GM21825 (cell line): ENCODE results near the gene SEMA3A.

ENCODE experiments used
- ATAC-seq: cut with Tn5 transposase; IDR thresholded peaks from one replicate; pipeline ENCODE4 v1.9.1; 2021; ENCODE audit warnings: mild to moderate bottlenecking, moderate library complexity; ENCODE audit not compliant: unreplicated experiment

Gene SEMA3A

GRCh38 chr7:84196084-84196503 is 1.5 kb upstream of the SEMA3A start:
- ATAC-seq = no peak

- no peak for ATAC-seq
Observed at GRCh38 chr7:84195295-84196060, 889 bp upstream of the SEMA3A start.

GRCh38 chr7:84193747-84194146 is 842 bp downstream of the SEMA3A start:
- no peak for ATAC-seq

GRCh38 chr7:84191842-84192241 is 2.7 kb downstream of the SEMA3A start:
- no peak for ATAC-seq

- no peak for ATAC-seq
Observed at GRCh38 chr7:84191261-84191660, 3.3 kb downstream of the SEMA3A start.

GRCh38 chr7:84190016-84190705 is 4.4 kb downstream of the SEMA3A start:
- no peak for ATAC-seq

GRCh38 chr7:84188786-84189405 is 5.7 kb downstream of the SEMA3A start:
- ATAC-seq = no peak

GRCh38 chr7:84187813-84188510 is 6.6 kb downstream of the SEMA3A start:
- ATAC-seq = no peak

- ATAC-seq = no peak
Observed at GRCh38 chr7:84187087-84187805, 7.3 kb downstream of the SEMA3A start.

- ATAC-seq = no peak
Observed at GRCh38 chr7:84183741-84184140, 10.8 kb downstream of the SEMA3A start.

GRCh38 chr7:84182301-84182700 is 12.3 kb downstream of the SEMA3A start:
- ATAC-seq = no peak

GRCh38 chr7:84181628-84182027 is 13.0 kb downstream of the SEMA3A start:
- no peak for ATAC-seq

- no peak for ATAC-seq
Observed at GRCh38 chr7:84177758-84178412, 16.7 kb downstream of the SEMA3A start.

- ATAC-seq = no peak
Observed at GRCh38 chr7:84176716-84177115, 17.9 kb downstream of the SEMA3A start.

- no peak for ATAC-seq
Observed at GRCh38 chr7:84175461-84175860, 19.1 kb downstream of the SEMA3A start.

- ATAC-seq = no peak
Observed at GRCh38 chr7:84170646-84171045, 23.9 kb downstream of the SEMA3A start.

GRCh38 chr7:84162584-84162983 is 32.0 kb downstream of the SEMA3A start:
- no peak for ATAC-seq

- no peak for ATAC-seq
Observed at GRCh38 chr7:84162125-84162524, 32.5 kb downstream of the SEMA3A start.

GRCh38 chr7:84161398-84161797 is 33.2 kb downstream of the SEMA3A start:
- ATAC-seq = no peak

- ATAC-seq = no peak
Observed at GRCh38 chr7:84159435-84159834, 35.2 kb downstream of the SEMA3A start.
